Panc1 (cell line): ENCODE data around the gene RSPH6A. TPM values are rescaled to one million over a fixed set of nuclear protein-coding genes. Genes with fewer than 3 reads are reported as not detected.

ENCODE experiments used
- ATAC-seq: fragments of 200-7000 bp; cut with Tn5 transposase; 2 replicates; pipeline ENCODE4 v1.9.1; 2020; ENCODE audit warnings: mild to moderate bottlenecking, moderate library complexity
- BruUV-seq: library from RNA; stranded (reverse); fragments of 400-500 nt; replicated peaks from 2 replicates; lab custom pipeline; 2021; lab: Mats Ljungman, UMichigan
- CTCF ChIA-PET: fragments of 300-600 bp; sonication (Branson Sonifier 250); formaldehyde crosslinking; loops from one replicate; lab custom pipeline; 2022; ENCODE audit warnings: antibody characterized with exemption; lab: Charles Lee
- POLR2A ChIA-PET: fragments of 300-600 bp; sonication (Branson Sonifier 250); formaldehyde crosslinking; loops from one replicate; lab custom pipeline; 2022; ENCODE audit warnings: antibody characterized with exemption; lab: Charles Lee
- DNase-seq: peaks from one replicate; pipeline ENCODE4 v3.0.0-alpha.2; 2010; ENCODE audit warnings: low read depth, low spot score
- H3K27ac ChIP-seq: 2 replicates; pipeline ENCODE4 v1.5.1; 2011; ENCODE audit warnings: mild to moderate bottlenecking, low read length, inconsistent platforms
- H3K27me3 ChIP-seq: fragments of 200-500 bp; sonication (Bioruptor generic); 2 replicates; pipeline ENCODE4 v1.6.0; 2014; ENCODE audit warnings: low read length, inconsistent platforms; ENCODE audit not compliant: control insufficient read depth, insufficient read depth
- H3K36me3 ChIP-seq: fragments of 200-500 bp; sonication (Bioruptor generic); 2 replicates; pipeline ENCODE4 v1.5.1; 2014; ENCODE audit warnings: inconsistent platforms, mild to moderate bottlenecking, low read length, moderate library complexity; ENCODE audit not compliant: control insufficient read depth, insufficient read depth
- H3K4me1 ChIP-seq: 2 replicates; pipeline ENCODE4 v1.5.1; 2011; ENCODE audit warnings: inconsistent platforms, mild to moderate bottlenecking, low read length, moderate library complexity; ENCODE audit not compliant: control insufficient read depth, insufficient read depth
- H3K4me3 ChIP-seq, 2 experiments: 2 replicates each; pipeline ENCODE4 v1.5.1; 2011 to 2012; ENCODE audit warnings: low read depth in 2 of 2, low read length in 2 of 2, mild to moderate bottlenecking in 2 of 2, inconsistent platforms in 1 of 2, moderate library complexity in 1 of 2
- H3K9me3 ChIP-seq: fragments of 200-500 bp; sonication (Bioruptor generic); 2 replicates; pipeline ENCODE4 v1.5.1; 2014; ENCODE audit warnings: low read depth, mild to moderate bottlenecking, inconsistent platforms, low read length, moderate library complexity; ENCODE audit not compliant: control insufficient read depth, insufficient read depth
- CTCF ChIP-seq: fragments of 450-650 bp; IDR thresholded peaks from 2 replicates; pipeline ENCODE4 v1.5.1; 2017; ENCODE audit warnings: mild to moderate bottlenecking
- POLR2AphosphoS5 ChIP-seq: IDR thresholded peaks from 2 replicates; pipeline ENCODE4 v1.6.1; 2012; ENCODE audit warnings: mild to moderate bottlenecking, low read depth, low read length, moderate library complexity
- REST ChIP-seq, 2 experiments: IDR thresholded peaks; 2 replicates each; pipeline ENCODE4 v1.6.1; 2011 to 2012; ENCODE audit warnings: low read depth in 2 of 2, control low read depth in 1 of 2, low read length in 1 of 2, mild to moderate bottlenecking in 1 of 2, moderate library complexity in 1 of 2; ENCODE audit not compliant: insufficient read depth in 1 of 2
- SIN3A ChIP-seq: IDR thresholded peaks from 2 replicates; pipeline ENCODE4 v1.6.1; 2012; ENCODE audit warnings: low read depth, mild to moderate bottlenecking, low read length, moderate library complexity, borderline replicate concordance; ENCODE audit not compliant: insufficient read depth
- TCF7L2 ChIP-seq: IDR thresholded peaks from 2 replicates; pipeline ENCODE4 v1.6.1; 2011; ENCODE audit warnings: mild to moderate bottlenecking, low read depth, low read length, inconsistent platforms
- in situ Hi-C: cut with HindIII; loops from 2 replicates; pipeline ENCODE4 v1.10.0; 2016; ENCODE audit warnings: low sequenced_read_pairs, low pct_unique_long_range_greater_than_20kb
- intact Hi-C: fragments of 100-400 bp; cut with micrococcal nuclease; formaldehyde crosslinking; loops from one replicate; pipeline ENCODE4 v1.10.0; 2022; ENCODE audit not compliant: unreplicated experiment
- total RNA-seq: library from RNA; stranded (reverse); gene quantifications from one replicate; pipeline ENCODE4 v1.2.1, GENCODE V29; 2021; ENCODE audit not compliant: unreplicated experiment

The RSPH6A gene
- total RNA-seq, 1 experiment from 2014 or later, result not detected

- POLR2A ChIA-PET, result no interaction called here
- CTCF ChIA-PET, result no interaction called here
- no TSS peak for BruUV-seq
Observed at GRCh38 chr19:45754323-45754722, 60.8 kb downstream of the RSPH6A start.

GRCh38 chr19:45753548-45753947, 61.6 kb downstream of the RSPH6A start:
- Histone ChIP-seq H3K36me3 (no peaks in the 10 kb centered on the region), H3K9me3 (no peaks in the 10 kb centered on the region), H3K4me3 (no peak overlapping the region), H3K27me3 (no peaks in the 10 kb centered on the region), H3K4me1 (no peaks in the 10 kb centered on the region), H3K27ac (no peak overlapping the region)
- in situ Hi-C loops (no loop called here), intact Hi-C loops (no loop called here)
- no peak for ATAC-seq
- TF ChIP-seq TCF7L2 (no peak), POLR2AphosphoS5 (no peak), SIN3A (no peak), CTCF (no peak), REST (IDR thresholded peaks at IDR 0.05; ENCODE audit: insufficient read depth in 1 of 2, low read depth in 2 of 2, low read length in 1 of 2) (no peak)
- no peak for DNase-seq
- no TSS peak for BruUV-seq
- CTCF ChIA-PET, result no interaction called here
- POLR2A ChIA-PET, result no interaction called here

More at GRCh38 chr19:45754323-45754722, 60.8 kb downstream of the RSPH6A start:
- intact Hi-C loops (no loop called here), in situ Hi-C loops (no loop called here)
- no peaks in the 10 kb centered on the region for H3K36me3 ChIP-seq
- no peaks in the 10 kb centered on the region for H3K4me1 ChIP-seq
- no peak for DNase-seq
- H3K27ac ChIP-seq, result no peak overlapping the region
- H3K9me3 ChIP-seq, result no peaks in the 10 kb centered on the region
- no peak for ATAC-seq
- no peak for TF ChIP-seq CTCF
- no peak for TF ChIP-seq REST (IDR thresholded peaks at IDR 0.05; ENCODE audit: insufficient read depth in 1 of 2, low read depth in 2 of 2, low read length in 1 of 2)
- TF ChIP-seq SIN3A, result no peak
- no peak for TF ChIP-seq TCF7L2
- TF ChIP-seq POLR2AphosphoS5, result no peak
- no peak overlapping the region for H3K4me3 ChIP-seq
- no peaks in the 10 kb centered on the region for H3K27me3 ChIP-seq
